Keratinocyte (primary cell): ENCODE measurements around the gene KCNQ4. TPM values are rescaled to one million over a fixed set of nuclear protein-coding genes. Genes with fewer than 3 reads are reported as not detected.

ENCODE experiments used
- DNase-seq: peaks from one replicate; pipeline ENCODE4 v3.0.0-alpha.2; 2011; ENCODE audit warnings: low read depth, missing footprints, low spot score
- FAIRE-seq: peaks from 2 replicates; lab custom pipeline; 2011; peaks lifted over from hg19 to GRCh38; lab: Jason Lieb, UNC
- H2AFZ ChIP-seq: 2 replicates; pipeline ENCODE4 v1.6.0; 2012; ENCODE audit warnings: low read length, control low read depth, inconsistent platforms; ENCODE audit not compliant: control insufficient read depth
- H3K27ac ChIP-seq: 2 replicates; pipeline ENCODE4 v1.5.1; 2011; ENCODE audit warnings: low read length; ENCODE audit not compliant: control insufficient read depth, insufficient read depth
- H3K27me3 ChIP-seq: 3 replicates; pipeline ENCODE4 v1.6.0; 2011; ENCODE audit warnings: low read length; ENCODE audit not compliant: control insufficient read depth, insufficient read depth; ENCODE audit errors: extremely low read depth
- H3K36me3 ChIP-seq, 2 experiments: 2 replicates in 1 of 2; 3 replicates in 1 of 2; pipeline ENCODE4 v1.5.1; 2011; ENCODE audit warnings: low read length in 2 of 2, mild to moderate bottlenecking in 1 of 2; ENCODE audit not compliant: control insufficient read depth in 2 of 2, insufficient read depth in 2 of 2; ENCODE audit errors: extremely low read depth in 1 of 2
- H3K4me1 ChIP-seq: 3 replicates; pipeline ENCODE4 v1.5.1; 2011; ENCODE audit warnings: low read length; ENCODE audit not compliant: control insufficient read depth, insufficient read depth; ENCODE audit errors: extremely low read depth
- H3K4me2 ChIP-seq: 3 replicates; pipeline ENCODE4 v1.6.0; 2011; ENCODE audit warnings: low read depth, low read length; ENCODE audit not compliant: control insufficient read depth, insufficient read depth; ENCODE audit errors: extremely low read depth
- H3K4me3 ChIP-seq, 3 experiments: fragments of 200-600 bp in 1 of 3; sonication (generic) in 1 of 3; 2 replicates in 2 of 3; 3 replicates in 1 of 3; pipeline ENCODE4 v1.5.1; 2011 to 2016; ENCODE audit warnings: low read length in 3 of 3, mild to moderate bottlenecking in 3 of 3, control low read depth in 2 of 3, inconsistent platforms in 1 of 3, low read depth in 1 of 3, mixed read lengths in 1 of 3, mixed run types in 1 of 3, moderate library complexity in 1 of 3; ENCODE audit not compliant: control insufficient read depth in 2 of 3, insufficient read depth in 2 of 3; ENCODE audit errors: extremely low read depth in 1 of 3
- H3K79me2 ChIP-seq: 2 replicates; pipeline ENCODE4 v1.6.0; 2012; ENCODE audit warnings: low read length; ENCODE audit not compliant: control insufficient read depth, insufficient read depth
- H3K9ac ChIP-seq: 3 replicates; pipeline ENCODE4 v1.6.0; 2011; ENCODE audit warnings: low read length; ENCODE audit not compliant: control insufficient read depth, insufficient read depth; ENCODE audit errors: extremely low read depth
- H3K9me1 ChIP-seq: 3 replicates; pipeline ENCODE4 v1.6.0; 2011; ENCODE audit warnings: low read length; ENCODE audit not compliant: control insufficient read depth, insufficient read depth; ENCODE audit errors: extremely low read depth
- H3K9me3 ChIP-seq: 2 replicates; pipeline ENCODE4 v1.5.1; 2012; ENCODE audit warnings: low read depth, low read length; ENCODE audit not compliant: control insufficient read depth
- H4K20me1 ChIP-seq: 3 replicates; pipeline ENCODE4 v1.6.0; 2011; ENCODE audit warnings: low read length; ENCODE audit not compliant: control insufficient read depth, insufficient read depth; ENCODE audit errors: extremely low read depth
- CTCF ChIP-seq, 3 experiments: IDR thresholded peaks in 1 of 3; conservative IDR thresholded peaks in 1 of 3; optimal IDR thresholded peaks in 1 of 3; 2 replicates in 2 of 3; 3 replicates in 1 of 3; pipeline versions ENCODE3 to v1.5.1; 2011; ENCODE audit warnings: low read length in 3 of 3, mild to moderate bottlenecking in 3 of 3, moderate library complexity in 2 of 3, control low read depth in 1 of 3, inconsistent platforms in 1 of 3; ENCODE audit not compliant: insufficient read depth in 2 of 3; ENCODE audit errors: extremely low read depth in 1 of 3
- EZH2 ChIP-seq: IDR thresholded peaks from one replicate; pipeline ENCODE4 v1.6.1; 2012; ENCODE audit warnings: inconsistent platforms, mild to moderate bottlenecking, low read length, moderate library complexity
- dilution Hi-C: fragments of 300-500 bp; cut with MboI; formaldehyde crosslinking; loops from one replicate; pipeline ENCODE4 v1.7.0; 2020; ENCODE audit warnings: low sequenced_read_pairs; ENCODE audit not compliant: extremely low pct_ligation_motif_present
- polyA plus RNA-seq, 5 experiments: library from polyadenylated mRNA; depleted of rRNA in 3 of 5; stranded (reverse) in 3 of 5; stranded (forward) in 1 of 5; unstranded in 1 of 5; fragments of >200 nt; gene quantifications; 1 replicate in 1 of 5; 2 replicates in 3 of 5; 3 replicates in 1 of 5; pipeline versions ENCODE4 v1.2.1 to v1.2.3, GENCODE V29; 2011 to 2012; ENCODE audit warnings: missing spikeins in 2 of 5, low read depth in 1 of 5, low replicate concordance in 1 of 5

KCNQ4 gene
- polyA plus RNA-seq, 1 donor (not counting 4 experiments of a cell fraction or from before 2014, with no cell fraction given) = not detected

- H3K4me3 ChIP-seq = no peak overlapping the region
- no peak overlapping the region for H3K4me2 ChIP-seq
- no peaks in the 10 kb centered on the region for H4K20me1 ChIP-seq
- H3K27ac ChIP-seq = no peak overlapping the region
- DNase-seq (no peak), FAIRE-seq (no peak)
- no peaks in the 10 kb centered on the region for H3K79me2 ChIP-seq
- dilution Hi-C loops = no loop called here
- H3K36me3 ChIP-seq = no peaks in the 10 kb centered on the region
- H3K4me1 ChIP-seq = peaks cover 6% of the 10 kb centered on the region
- TF ChIP-seq EZH2 (no peak), CTCF (optimal IDR thresholded peaks at IDR 0.05 in 1 of 3, IDR thresholded peaks at IDR 0.05 in 1 of 3, conservative IDR thresholded peaks at IDR 0.05 in 1 of 3; ENCODE audit: extremely low read depth in 1 of 3, insufficient read depth in 2 of 3, low read length in 3 of 3) (no peak)
- no peaks in the 10 kb centered on the region for H3K9me1 ChIP-seq
- H3K9ac ChIP-seq = no peak overlapping the region
- H3K27me3 ChIP-seq = peaks cover 34% of the 10 kb centered on the region
- H3K9me3 ChIP-seq = no peaks in the 10 kb centered on the region
- no peak overlapping the region for H2AFZ ChIP-seq
Observed at GRCh38 chr1:40796939-40797667, 13.5 kb downstream of the KCNQ4 start.

- FAIRE-seq = no peak
- dilution Hi-C loops = no loop called here
- TF ChIP-seq CTCF (optimal IDR thresholded peaks at IDR 0.05 in 1 of 3, IDR thresholded peaks at IDR 0.05 in 1 of 3, conservative IDR thresholded peaks at IDR 0.05 in 1 of 3; ENCODE audit: extremely low read depth in 1 of 3, insufficient read depth in 2 of 3, low read length in 3 of 3) (no peak), EZH2 (no peak)
- Histone ChIP-seq H3K9ac (no peak overlapping the region), H4K20me1 (no peaks in the 10 kb centered on the region), H3K9me1 (no peaks in the 10 kb centered on the region), H3K4me2 (no peak overlapping the region), H2AFZ (no peak overlapping the region), H3K36me3 (no peaks in the 10 kb centered on the region), H3K4me3 (no peak overlapping the region), H3K4me1 (peaks cover 6% of the 10 kb centered on the region), H3K27me3 (peaks cover 30% of the 10 kb centered on the region), H3K27ac (no peak overlapping the region), H3K79me2 (no peaks in the 10 kb centered on the region), H3K9me3 (no peaks in the 10 kb centered on the region)
- DNase-seq = no peak
Observed at GRCh38 chr1:40797668-40798010, 14.1 kb downstream of the KCNQ4 start.
